Mammary epithelial cell (primary cell): Measurements from ENCODE around the gene SSTR5.

Experiments
- EZH2 ChIP-seq: IDR thresholded peaks from 2 replicates; pipeline ENCODE4 v1.6.1; 2012; ENCODE audit warnings: low read length, inconsistent platforms, borderline replicate concordance
- TF ChIP-seq, protein P1 (sequence below), 2 donors: IDR thresholded peaks in 1 of 2; conservative IDR thresholded peaks in 1 of 2; 2 replicates each; pipeline ENCODE4 v1.5.1; 2011 to 2012; ENCODE audit warnings: inconsistent platforms in 2 of 2, low read length in 2 of 2, mild to moderate bottlenecking in 2 of 2, control low read depth in 1 of 2, low read depth in 1 of 2; ENCODE audit not compliant: insufficient read depth in 1 of 2; ENCODE audit errors: extremely low read depth in 1 of 2

DNA sequence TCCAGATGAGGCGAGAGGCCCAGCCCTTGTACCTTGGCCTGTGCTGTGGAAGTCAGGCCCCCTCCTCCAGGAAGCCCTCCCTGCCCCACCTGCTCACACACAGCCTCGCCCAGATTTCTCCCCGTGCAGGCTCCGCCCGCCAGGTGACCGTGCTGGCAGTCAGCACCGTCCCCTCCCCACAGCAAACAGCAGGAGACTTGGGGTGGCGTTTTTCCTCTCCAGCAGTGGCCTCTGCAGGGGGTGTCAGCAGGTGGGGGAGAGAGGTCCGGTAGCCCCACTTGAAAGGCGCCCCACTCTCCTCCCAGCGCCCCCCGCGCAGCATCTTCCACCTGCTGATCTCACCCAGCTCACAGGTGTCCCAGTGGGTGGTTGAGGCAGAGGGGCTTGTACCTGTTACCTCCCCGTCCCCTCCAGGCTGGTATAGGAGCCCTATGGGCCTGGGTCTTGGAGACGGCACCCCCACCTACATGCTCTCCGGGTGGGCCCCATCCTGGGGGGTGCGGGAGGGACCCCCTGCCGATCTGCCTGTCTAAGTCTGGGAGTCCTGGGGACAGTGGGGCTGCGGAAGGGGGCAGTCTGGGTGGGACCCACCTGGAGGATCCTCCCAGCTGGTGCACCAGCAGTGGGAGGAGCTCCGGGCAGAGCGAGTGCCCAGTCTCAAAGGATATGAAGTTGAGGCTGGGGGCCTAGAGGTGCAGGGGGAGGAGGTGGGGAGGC is 27.7 kb downstream of the SSTR5 start:
- TF ChIP-seq, protein P1, sequence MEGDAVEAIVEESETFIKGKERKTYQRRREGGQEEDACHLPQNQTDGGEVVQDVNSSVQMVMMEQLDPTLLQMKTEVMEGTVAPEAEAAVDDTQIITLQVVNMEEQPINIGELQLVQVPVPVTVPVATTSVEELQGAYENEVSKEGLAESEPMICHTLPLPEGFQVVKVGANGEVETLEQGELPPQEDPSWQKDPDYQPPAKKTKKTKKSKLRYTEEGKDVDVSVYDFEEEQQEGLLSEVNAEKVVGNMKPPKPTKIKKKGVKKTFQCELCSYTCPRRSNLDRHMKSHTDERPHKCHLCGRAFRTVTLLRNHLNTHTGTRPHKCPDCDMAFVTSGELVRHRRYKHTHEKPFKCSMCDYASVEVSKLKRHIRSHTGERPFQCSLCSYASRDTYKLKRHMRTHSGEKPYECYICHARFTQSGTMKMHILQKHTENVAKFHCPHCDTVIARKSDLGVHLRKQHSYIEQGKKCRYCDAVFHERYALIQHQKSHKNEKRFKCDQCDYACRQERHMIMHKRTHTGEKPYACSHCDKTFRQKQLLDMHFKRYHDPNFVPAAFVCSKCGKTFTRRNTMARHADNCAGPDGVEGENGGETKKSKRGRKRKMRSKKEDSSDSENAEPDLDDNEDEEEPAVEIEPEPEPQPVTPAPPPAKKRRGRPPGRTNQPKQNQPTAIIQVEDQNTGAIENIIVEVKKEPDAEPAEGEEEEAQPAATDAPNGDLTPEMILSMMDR (conservative IDR thresholded peaks at IDR 0.05 in 1 of 2, IDR thresholded peaks at IDR 0.05 in 1 of 2; ENCODE audit: extremely low read depth in 1 of 2, insufficient read depth in 1 of 2, low read depth in 1 of 2, low read length in 2 of 2) = no peak
- TF ChIP-seq EZH2 = no peak
